ENCODE data around the gene CENPM.

Gene CENPM

DNA sequence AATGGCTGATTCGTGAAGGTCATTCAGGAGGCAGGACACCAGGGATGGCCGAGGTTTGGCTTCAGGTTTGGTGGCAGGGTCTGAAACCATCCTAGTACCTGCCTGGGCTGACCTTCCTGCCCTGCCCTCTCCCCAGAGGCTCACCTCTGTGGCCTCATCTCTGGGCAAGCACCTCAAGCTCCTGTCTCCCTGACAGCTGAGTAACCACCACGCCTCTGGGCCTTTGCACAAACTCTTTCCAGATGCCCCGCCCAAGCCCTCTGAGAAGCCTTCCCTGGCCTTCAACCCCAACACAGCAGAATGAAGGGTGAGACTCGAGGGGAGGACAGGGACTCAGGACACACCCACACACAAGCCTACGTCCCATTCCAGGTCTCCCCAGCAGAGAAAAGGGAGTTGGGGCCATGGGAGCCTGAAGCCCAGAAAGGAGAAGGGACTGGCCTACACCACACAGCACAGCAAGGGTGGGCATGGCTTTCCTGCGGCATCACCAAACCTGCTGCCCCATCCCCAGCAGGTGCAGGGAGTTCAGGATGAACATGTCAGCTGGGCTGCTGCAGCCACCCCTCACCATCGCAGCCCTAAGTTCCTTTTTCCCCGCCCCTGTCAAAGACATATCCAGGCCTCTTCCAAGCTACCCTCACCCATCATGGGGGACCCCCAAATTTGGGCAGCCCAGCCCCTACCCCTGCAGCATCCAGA, 34.5 kb downstream of the CENPM start:
- no peak for DNase-seq

GRCh38 chr22:41911001-41911611, 35.8 kb downstream of the CENPM start:
- DNase-seq = no peak

DNA sequence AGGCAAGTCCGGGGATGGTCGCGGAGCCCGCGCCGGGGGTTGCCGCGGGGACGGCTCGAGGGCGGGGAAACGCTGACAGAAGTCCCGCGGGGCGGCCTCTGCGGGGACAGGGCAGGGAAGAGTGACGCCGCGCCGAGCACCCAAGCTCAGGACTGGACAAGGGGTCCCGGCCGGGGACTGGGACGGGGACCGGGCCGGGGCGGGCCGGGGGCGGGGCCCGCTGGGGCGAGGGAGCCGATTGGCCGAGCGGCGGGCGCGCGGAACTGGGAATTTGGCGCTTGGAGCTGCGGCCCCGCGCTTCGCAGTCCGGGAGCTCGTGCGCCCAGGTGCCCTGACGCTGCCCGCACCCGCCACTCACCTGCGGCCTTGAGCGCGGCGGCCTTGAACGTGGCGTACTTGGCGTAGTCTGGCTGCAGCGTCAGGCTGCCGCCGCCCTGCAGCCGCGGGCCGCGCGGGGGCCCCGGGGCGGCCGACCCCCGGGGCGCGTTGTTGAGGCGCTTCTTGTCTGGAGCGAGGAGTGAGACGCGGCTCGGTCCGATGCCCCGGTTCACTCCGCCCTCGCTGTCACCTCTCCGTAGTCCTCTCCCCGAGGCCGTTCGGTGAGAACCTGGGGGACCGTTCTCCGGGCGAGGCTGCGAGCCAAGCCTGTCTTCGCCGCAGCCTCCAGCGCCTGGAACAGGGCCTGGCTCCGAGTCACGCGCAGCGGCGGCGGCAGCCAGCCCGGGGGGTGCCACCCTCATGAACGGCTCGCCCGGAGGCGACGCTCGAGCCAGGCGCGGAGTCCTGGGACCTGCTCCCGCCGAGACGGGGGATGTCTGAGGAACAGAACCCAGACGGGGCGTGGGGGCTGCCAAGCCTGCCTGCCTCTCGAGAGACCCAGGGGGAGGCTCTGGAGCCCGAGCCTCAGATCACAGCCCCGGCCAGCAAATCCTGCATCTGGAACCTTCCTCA, 36.6 kb downstream of the CENPM start:
- no peak for DNase-seq

DNA sequence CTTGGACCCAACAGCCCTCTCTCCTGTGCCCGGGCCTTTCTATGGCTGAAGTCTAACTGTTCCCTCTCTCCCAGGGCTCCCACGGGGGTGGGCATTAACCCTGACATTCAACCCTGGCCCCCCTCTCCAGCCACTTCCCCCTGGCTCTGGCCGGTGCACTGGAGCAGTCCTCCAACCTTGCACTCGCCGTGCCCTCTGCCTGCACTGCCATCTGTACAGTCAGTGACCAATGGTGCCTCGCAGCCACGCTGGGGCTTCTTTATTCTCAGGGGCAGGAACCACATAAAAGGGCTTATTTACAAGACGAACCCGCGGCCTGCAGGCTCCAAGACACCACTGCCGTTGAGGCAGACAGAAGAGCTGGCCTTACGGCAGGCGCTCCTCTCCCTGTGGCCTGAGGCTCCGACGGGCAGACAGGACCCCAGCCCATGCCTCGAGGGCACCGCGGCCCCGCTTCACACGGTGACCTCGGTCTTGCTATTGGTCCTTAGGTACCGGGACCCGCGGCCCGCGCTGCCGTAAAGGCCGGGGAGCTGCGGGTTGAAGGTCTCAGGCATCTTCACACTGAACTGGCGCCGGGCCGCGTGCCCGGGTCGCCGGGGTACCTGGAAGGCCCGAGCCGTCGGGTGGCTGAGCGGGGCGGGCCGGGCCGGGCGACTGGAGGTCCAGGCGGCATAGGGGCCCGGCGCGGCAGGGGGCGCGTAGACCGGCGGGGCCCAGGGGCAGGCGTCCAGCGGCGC, 37.5 kb downstream of the CENPM start:
- DNase-seq = no peak

GRCh38 chr22:41908411-41909309, 38.3 kb downstream of the CENPM start:
- no peak for DNase-seq

DNA sequence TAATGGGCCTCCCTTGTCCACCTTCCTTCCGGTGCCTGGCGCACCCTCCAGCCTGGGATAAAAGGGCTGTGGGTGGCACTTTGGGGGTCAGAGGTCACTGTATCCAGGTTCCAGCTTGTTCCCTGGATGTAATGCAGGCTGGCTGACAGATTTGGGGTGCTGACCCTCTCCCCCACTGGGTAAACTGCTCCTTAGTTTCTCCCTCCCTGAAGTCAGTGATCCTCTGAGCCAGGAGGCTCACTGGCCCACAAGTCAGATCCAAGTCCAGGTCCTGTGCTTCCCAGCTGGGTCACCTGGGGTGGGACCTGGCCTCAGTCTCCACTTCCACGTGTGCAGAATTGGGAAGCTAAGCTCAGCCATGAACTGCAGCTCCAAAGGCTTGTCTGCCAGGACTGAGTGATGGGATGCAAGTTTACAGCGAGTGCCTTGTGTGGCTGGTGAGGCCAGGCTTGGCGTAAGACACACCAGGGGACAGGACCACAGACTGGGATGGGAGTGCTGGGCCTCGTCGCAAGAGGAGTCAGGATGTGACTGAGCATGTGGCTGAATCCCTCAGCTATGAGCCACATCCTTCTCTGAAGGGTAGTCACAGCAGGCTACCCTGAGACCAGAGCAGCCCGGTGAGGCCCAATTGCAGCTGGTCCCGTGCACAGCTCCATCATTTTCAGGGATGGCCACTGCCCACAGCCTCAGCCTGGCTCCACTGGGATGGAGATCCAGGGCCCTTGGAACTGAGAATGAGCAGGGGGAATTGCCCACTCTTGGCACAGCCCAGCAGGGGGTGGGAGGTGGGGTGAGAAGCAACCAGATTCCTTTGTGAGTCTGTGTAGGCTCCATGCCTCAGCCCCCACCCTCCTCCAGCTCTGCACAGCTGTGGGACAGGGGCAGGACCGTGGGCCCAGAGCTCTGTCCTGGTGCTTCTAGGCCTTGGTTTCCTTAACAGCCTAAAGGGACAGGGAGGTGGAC, 39.2 kb downstream of the CENPM start:
- DNase-seq = no peak

DNA sequence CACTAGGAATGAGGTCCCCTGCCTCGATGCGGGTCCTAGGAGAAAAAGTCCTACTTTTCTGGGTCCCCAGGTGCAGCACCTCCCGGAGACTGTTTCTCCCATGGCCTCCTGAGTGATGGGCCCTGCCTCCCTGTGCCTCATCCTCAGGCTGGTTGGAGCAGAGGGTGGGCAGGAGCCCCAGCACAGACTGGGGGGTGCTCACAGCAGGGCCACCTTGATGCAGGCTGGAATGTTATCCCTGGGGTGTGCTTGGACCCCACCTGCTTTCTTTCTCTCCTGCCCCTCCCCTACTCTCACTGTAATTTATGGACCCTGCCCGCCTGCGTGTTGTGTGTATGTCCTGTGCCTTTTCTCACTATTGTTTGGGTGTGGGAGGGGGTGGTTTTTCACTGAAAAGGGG, 40.1 kb downstream of the CENPM start:
- DNase-seq = no peak

DNA sequence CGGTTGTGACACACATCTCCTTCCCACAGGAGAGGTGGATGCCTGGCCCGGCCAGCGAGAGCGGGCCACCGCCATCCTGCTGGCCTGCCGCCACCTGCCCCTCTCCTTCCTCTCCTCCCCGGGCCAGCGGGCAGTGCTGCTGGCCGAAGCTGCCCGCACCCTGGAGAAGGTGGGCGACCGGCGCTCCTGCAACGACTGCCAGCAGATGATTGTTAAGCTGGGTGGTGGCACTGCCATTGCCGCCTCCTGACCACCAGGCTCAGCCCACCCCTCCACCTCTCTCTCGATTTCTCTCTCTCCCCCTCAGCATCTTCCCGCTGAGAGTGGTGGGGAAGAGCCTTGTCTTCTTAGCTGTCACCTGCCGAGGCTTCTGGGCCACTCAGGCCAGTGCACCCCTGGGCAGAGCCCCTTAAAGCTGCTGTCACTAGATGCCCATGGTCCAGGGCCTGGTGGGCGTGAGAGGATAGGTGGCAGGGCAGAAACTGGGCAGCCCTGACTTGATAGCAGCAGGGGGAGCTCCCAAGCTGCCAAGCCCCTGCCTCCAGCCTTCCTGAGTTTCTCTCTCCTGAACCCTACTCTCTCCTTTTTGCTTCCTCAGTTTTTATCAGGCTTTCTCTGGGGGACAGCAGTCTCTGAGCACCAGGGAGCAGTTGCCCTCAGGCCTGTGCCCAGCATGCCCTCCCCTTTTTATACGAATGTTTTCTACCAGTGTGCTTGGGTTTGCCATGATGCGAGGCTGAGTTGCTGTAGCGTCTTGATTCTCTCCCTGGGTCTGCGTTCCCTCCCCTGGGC, 41.3 kb downstream of the CENPM start:
- DNase-seq = no peak

DNA sequence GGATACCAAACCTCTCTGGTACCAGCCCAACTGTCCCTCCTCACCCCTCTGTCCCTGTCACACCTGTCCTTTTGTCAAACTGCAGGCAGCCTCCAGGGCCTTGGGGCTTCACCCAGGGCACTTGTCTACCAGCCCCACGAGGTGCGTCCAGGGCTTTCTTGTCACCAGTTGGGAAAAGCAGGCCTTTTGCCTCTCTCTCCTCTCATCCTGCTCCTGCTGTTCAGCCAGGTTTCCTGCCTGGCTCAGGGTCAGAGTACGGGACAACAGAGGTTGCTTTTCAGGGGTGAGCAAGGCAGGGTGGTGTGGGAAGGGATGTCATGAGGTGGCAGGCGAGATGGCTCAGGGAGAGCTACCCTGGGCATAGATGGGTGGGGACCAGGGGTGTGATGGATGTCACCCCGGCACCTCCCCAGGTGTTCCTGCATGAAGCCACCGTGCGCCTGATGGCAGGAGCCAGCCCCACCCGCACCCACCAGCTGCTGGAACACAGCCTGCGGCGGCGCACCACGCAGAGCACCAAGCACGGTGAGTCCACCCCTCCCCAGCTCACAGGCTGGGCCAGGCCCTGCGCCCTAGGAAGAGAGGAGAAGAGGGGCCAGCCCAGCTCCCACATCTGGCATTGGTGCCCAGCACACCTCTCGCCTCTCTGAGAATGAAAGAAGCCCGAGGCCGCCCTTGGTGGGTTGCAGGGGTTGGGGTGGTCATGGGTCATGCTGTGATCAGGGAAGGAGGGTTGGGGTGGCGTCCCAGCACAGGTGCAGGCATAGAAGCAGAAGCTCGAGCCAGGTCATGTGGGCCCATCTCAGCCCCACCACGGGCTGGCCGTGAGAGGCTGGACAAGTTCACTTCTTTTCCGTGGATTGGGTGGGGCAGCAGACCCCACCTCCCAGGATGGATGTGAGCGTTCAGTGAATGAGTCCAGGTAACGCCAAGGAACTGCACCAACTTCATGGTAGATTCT, 42.2 kb downstream of the CENPM start:
- DNase-seq = no peak

DNA sequence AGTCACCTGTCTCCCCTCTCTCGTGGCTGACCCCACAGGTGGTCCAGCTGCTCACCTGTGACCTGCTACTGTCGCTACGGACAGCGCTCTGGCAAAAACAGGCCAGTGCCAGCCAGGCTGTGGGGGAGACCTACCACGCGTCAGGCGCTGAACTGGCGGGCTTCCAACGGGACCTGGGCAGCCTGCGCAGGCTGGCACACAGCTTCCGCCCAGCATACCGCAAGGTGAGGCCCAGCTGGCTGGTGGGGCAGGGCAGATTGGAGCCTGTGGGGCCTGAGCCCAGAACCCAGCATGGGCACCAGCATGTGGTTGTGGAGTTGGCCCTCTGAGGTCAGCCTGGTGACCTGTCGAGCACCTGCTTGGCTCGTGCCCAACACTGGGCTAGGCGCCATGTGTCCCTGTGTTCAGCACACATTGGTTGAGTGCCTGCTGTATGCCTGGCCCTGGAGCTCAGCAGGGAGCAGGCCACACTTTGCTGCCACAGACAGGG, 44.0 kb downstream of the CENPM start:
- no peak for DNase-seq

DNA sequence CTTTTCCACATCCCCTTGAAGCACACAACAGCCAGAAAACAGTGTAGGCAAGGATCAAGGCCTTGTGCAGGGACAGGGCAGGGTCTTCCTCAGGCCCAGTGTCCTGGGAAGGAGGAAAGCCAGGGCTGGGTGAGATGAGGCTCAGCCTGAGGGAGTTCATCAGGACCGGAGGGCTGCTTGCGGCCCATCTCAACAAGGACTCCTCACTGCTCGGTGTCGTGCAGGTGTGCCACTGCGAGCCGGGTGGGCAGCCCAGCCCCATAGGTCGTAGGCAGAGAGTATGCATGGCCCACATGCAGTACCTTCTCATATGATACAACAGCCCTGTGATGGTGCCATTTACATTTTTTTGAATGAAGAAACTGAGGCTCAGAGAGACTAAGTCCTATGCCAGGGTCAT, 44.9 kb downstream of the CENPM start:
- DNase-seq = no peak

GRCh38 chr22:41900652-41901312, 46.2 kb downstream of the CENPM start:
- no peak for DNase-seq

GRCh38 chr22:41899992-41900651, 46.8 kb downstream of the CENPM start:
- no peak for DNase-seq

DNA sequence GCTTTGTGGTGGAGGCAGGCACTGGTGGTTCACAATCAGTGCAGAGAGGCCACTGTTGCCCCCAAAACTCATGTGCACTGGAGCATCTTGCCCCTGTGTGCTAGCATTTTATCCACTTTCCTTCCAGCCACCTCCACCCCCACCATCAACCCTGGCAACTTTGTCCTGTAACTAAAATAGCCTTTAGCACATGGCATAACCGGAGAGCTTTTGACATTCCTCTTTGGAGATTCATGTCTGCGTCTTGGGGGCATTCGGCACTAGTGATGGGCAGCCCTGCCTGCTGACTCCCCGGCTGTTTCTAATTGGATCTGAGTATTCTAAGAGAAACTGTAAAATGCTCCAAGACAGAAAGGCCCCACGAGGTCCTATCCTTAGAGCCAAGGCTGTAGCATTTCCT, 47.8 kb downstream of the CENPM start:
- no peak for DNase-seq

GRCh38 chr22:41898645-41899044, 48.3 kb downstream of the CENPM start:
- no peak for DNase-seq

GRCh38 chr22:41893591-41894375, 53.2 kb downstream of the CENPM start:
- DNase-seq = no peak
